Measurements from ENCODE around the gene PAIP2.

Gene PAIP2

GRCh38 chr5:139341689-139342422, at the start of gene PAIP2:
TSS of gene PAIP2 (plus strand) at chr5:139341854. CDS start at chr5:139363785, 21,931 bp downstream.
- ATAC-seq (peak; percentile 94), DNase-seq (ENCODE audit: low spot score in 2 of 2) (peak; percentile 85 to 97)
- Mint-ChIP-seq H3K4me3 (peak within 1 kb of the TSS; percentile 98), H3K27ac (peak within 1 kb of the TSS; percentile 99), H3K9me3 (no peaks in the 10 kb centered on the region), H3K4me1 (peaks cover 45% of the 10 kb centered on the region), H3K36me3 (peaks cover 59% of the 10 kb centered on the region)

- peaks cover 51% of the 10 kb centered on the region for H3K36me3 Mint-ChIP-seq
- H3K9me3 Mint-ChIP-seq: no peaks in the 10 kb centered on the region
- peak overlapping the region; percentile 99 for H3K27ac Mint-ChIP-seq
- ATAC-seq: peak; percentile 9
- DNase-seq (ENCODE audit: low spot score in 2 of 2): no peak
- peak overlapping the region; percentile 94 for H3K4me3 Mint-ChIP-seq
- peaks cover 32% of the 10 kb centered on the region for H3K4me1 Mint-ChIP-seq
Measured at GRCh38 chr5:139293202-139293506, 48.5 kb upstream of the PAIP2 start.

GRCh38 chr5:139293507-139294373, 47.9 kb upstream of the PAIP2 start, which contains the start of gene MATR3:
TSS of gene MATR3 (plus strand) at chr5:139293740. CDS start at chr5:139307416, 13,676 bp downstream.
- H3K27ac Mint-ChIP-seq: peak within 1 kb of the TSS; percentile 99
- H3K4me1 Mint-ChIP-seq: peaks cover 38% of the 10 kb centered on the region
- peaks cover 54% of the 10 kb centered on the region for H3K36me3 Mint-ChIP-seq
- DNase-seq (ENCODE audit: low spot score in 2 of 2) (peak; percentile 85 to 94), ATAC-seq (peak; percentile 90)
- H3K4me3 Mint-ChIP-seq: peak within 1 kb of the TSS; percentile 94
- no peaks in the 10 kb centered on the region for H3K9me3 Mint-ChIP-seq

GRCh38 chr5:139294374-139295165, 47.1 kb upstream of the PAIP2 start:
- peak; percentile 31 for ATAC-seq
- peak overlapping the region; percentile 94 for H3K4me3 Mint-ChIP-seq
- H3K4me1 Mint-ChIP-seq: peaks cover 46% of the 10 kb centered on the region
- peaks cover 61% of the 10 kb centered on the region for H3K36me3 Mint-ChIP-seq
- H3K27ac Mint-ChIP-seq: peak overlapping the region; percentile 99
- peak; percentile 30 to 84 for DNase-seq (ENCODE audit: low spot score in 2 of 2)
- no peaks in the 10 kb centered on the region for H3K9me3 Mint-ChIP-seq

- no peaks in the 10 kb centered on the region for H3K9me3 Mint-ChIP-seq
- peak overlapping the region; percentile 99 for H3K27ac Mint-ChIP-seq
- H3K4me1 Mint-ChIP-seq: peaks cover 53% of the 10 kb centered on the region
- DNase-seq (ENCODE audit: low spot score in 2 of 2) (peak in 1 of 2 donors; percentile 54), ATAC-seq (no peak)
- H3K4me3 Mint-ChIP-seq: peak overlapping the region; percentile 94
- peaks cover 61% of the 10 kb centered on the region for H3K36me3 Mint-ChIP-seq
Measured at GRCh38 chr5:139295346-139296057, 46.2 kb upstream of the PAIP2 start.

GRCh38 chr5:139296198-139296597, 45.5 kb upstream of the PAIP2 start:
- DNase-seq (ENCODE audit: low spot score in 2 of 2): no peak
- ATAC-seq: no peak
- Mint-ChIP-seq H3K27ac (peak overlapping the region; percentile 99), H3K36me3 (peaks cover 62% of the 10 kb centered on the region), H3K9me3 (no peaks in the 10 kb centered on the region), H3K4me1 (peaks cover 58% of the 10 kb centered on the region), H3K4me3 (peak overlapping the region; percentile 94)

- Mint-ChIP-seq H3K9me3 (no peaks in the 10 kb centered on the region), H3K4me1 (peaks cover 65% of the 10 kb centered on the region), H3K27ac (peak overlapping the region; percentile 48), H3K36me3 (peaks cover 69% of the 10 kb centered on the region), H3K4me3 (peak overlapping the region; percentile 94)
- no peak for ATAC-seq
- no peak for DNase-seq (ENCODE audit: low spot score in 2 of 2)
Measured at GRCh38 chr5:139296862-139297326, 44.8 kb upstream of the PAIP2 start.

GRCh38 chr5:139297439-139298133, 44.1 kb upstream of the PAIP2 start:
- no peak for ATAC-seq
- DNase-seq (ENCODE audit: low spot score in 2 of 2): no peak
- Mint-ChIP-seq H3K4me3 (peak overlapping the region; percentile 94), H3K9me3 (no peaks in the 10 kb centered on the region), H3K27ac (peak overlapping the region; percentile 58), H3K4me1 (peaks cover 69% of the 10 kb centered on the region), H3K36me3 (peaks cover 76% of the 10 kb centered on the region)

GRCh38 chr5:139298242-139298641, 43.4 kb upstream of the PAIP2 start:
- Mint-ChIP-seq H3K4me1 (peaks cover 65% of the 10 kb centered on the region), H3K4me3 (peak overlapping the region; percentile 94), H3K27ac (peak overlapping the region; percentile 58), H3K36me3 (peaks cover 80% of the 10 kb centered on the region), H3K9me3 (no peaks in the 10 kb centered on the region)
- ATAC-seq (no peak), DNase-seq (ENCODE audit: low spot score in 2 of 2) (peak in 1 of 2 donors; percentile 47)

GRCh38 chr5:139299486-139299885, 42.2 kb upstream of the PAIP2 start:
- Mint-ChIP-seq H3K9me3 (no peaks in the 10 kb centered on the region), H3K4me3 (peak overlapping the region; percentile 94)
- peak in 1 of 2 donors; percentile 51 for DNase-seq (ENCODE audit: low spot score in 2 of 2)

GRCh38 chr5:139301808-139302499, 39.7 kb upstream of the PAIP2 start:
- H3K4me3 Mint-ChIP-seq: peak overlapping the region; percentile 49
- H3K36me3 Mint-ChIP-seq: peaks cover 48% of the 10 kb centered on the region
- ATAC-seq: no peak

More at GRCh38 chr5:139299486-139299885, 42.2 kb upstream of the PAIP2 start:
- peak; percentile 81 for ATAC-seq
- Mint-ChIP-seq H3K36me3 (peaks cover 73% of the 10 kb centered on the region), H3K27ac (peak overlapping the region; percentile 46), H3K4me1 (peaks cover 69% of the 10 kb centered on the region)

GRCh38 chr5:139304391-139305324, 37.0 kb upstream of the PAIP2 start:
- Mint-ChIP-seq H3K9me3 (no peaks in the 10 kb centered on the region), H3K27ac (peak overlapping the region; percentile 16), H3K36me3 (peaks cover 45% of the 10 kb centered on the region), H3K4me1 (peaks cover 74% of the 10 kb centered on the region), H3K4me3 (peak overlapping the region; percentile 39)
- DNase-seq (ENCODE audit: low spot score in 2 of 2): no peak
- no peak for ATAC-seq

More at GRCh38 chr5:139301808-139302499, 39.7 kb upstream of the PAIP2 start:
- H3K4me1 Mint-ChIP-seq: peaks cover 77% of the 10 kb centered on the region
- H3K9me3 Mint-ChIP-seq: no peaks in the 10 kb centered on the region
- peak overlapping the region; percentile 64 for H3K27ac Mint-ChIP-seq
- peak in 1 of 2 donors; percentile 47 for DNase-seq (ENCODE audit: low spot score in 2 of 2)

All from stimulated activated effector memory CD8-positive, alpha-beta T cell treated with anti-CD3 and anti-CD28 coated beads, Interleukin-12 subunit alpha, Interleukin-12 subunit beta, amount 100 ng/mL, for 72 hours (primary cell).